NB4 (cell line): ENCODE data around the gene MCF2L.

Experiments
- MYC ChIP-seq: IDR thresholded peaks from 2 replicates; pipeline ENCODE4 v1.6.1; 2011; ENCODE audit warnings: low read depth, low read length
- POLR2A ChIP-seq: IDR thresholded peaks from 2 replicates; pipeline ENCODE4 v1.6.1; 2011; ENCODE audit warnings: mild to moderate bottlenecking; ENCODE audit not compliant: insufficient read length; ENCODE audit errors: extremely low read depth
- TF ChIP-seq, protein P1 (sequence below): IDR thresholded peaks from one replicate; pipeline ENCODE4 v1.5.1; 2012; ENCODE audit warnings: low read depth, low read length
- TF ChIP-seq, protein P2 (sequence below): IDR thresholded peaks from 2 replicates; pipeline ENCODE4 v1.6.1; 2011; ENCODE audit warnings: low read depth, low read length

DNA sequence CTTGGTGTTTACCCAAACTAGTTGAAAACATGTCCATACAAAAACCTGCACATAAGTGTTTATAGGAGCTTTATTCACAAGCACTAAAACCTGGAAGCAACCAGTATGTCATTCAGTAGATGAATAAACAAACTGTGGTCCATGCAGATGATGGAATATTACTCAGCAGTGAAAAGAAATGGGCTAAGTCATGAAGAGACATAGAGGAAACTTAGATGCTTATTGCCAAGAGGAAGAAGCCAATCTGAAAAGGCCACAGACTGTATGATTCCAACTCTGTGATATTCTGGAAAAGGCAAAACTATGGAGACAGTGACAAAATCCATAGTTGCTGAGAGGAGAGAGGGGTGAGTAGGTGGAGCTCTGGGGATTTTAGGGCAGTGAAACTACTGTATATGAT lies 38.8 kb upstream of the MCF2L start:
- TF ChIP-seq, protein P1, sequence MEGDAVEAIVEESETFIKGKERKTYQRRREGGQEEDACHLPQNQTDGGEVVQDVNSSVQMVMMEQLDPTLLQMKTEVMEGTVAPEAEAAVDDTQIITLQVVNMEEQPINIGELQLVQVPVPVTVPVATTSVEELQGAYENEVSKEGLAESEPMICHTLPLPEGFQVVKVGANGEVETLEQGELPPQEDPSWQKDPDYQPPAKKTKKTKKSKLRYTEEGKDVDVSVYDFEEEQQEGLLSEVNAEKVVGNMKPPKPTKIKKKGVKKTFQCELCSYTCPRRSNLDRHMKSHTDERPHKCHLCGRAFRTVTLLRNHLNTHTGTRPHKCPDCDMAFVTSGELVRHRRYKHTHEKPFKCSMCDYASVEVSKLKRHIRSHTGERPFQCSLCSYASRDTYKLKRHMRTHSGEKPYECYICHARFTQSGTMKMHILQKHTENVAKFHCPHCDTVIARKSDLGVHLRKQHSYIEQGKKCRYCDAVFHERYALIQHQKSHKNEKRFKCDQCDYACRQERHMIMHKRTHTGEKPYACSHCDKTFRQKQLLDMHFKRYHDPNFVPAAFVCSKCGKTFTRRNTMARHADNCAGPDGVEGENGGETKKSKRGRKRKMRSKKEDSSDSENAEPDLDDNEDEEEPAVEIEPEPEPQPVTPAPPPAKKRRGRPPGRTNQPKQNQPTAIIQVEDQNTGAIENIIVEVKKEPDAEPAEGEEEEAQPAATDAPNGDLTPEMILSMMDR: no peak
- TF ChIP-seq MYC: no peak
- no peak for TF ChIP-seq POLR2A
- TF ChIP-seq, protein P2, sequence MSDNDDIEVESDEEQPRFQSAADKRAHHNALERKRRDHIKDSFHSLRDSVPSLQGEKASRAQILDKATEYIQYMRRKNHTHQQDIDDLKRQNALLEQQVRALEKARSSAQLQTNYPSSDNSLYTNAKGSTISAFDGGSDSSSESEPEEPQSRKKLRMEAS: no peak
